Measurements from ENCODE around the gene PXN. TPM values are rescaled to one million over a fixed set of nuclear protein-coding genes. Genes with fewer than 3 reads are reported as not detected.

PXN gene
- total and polyA plus RNA-seq, 2 of the 13 experiments (the other 11 are each of a cell fraction or from before 2014, with no cell fraction given): 13.6 to 14.2 TPM

- TF ChIP-seq GTF3A (CRISPR knock-in tag; conservative IDR thresholded peaks at IDR 0.05) (peak; percentile 33; the same call in 1 of the 2 replicates), TBL1XR1 (IDR thresholded peaks at IDR 0.05; ENCODE audit: borderline replicate concordance, low read length, partially characterized antibody) (no peak), ZBTB20 (CRISPR knock-in tag; IDR thresholded peaks at IDR 0.05; ENCODE audit: borderline replicate concordance, low read depth) (no peak), ATF6 (CRISPR knock-in tag; conservative IDR thresholded peaks at IDR 0.05) (0 out of 2 replicates have a peak, but pooled peaks have one; percentile 46), HCFC1 (IDR thresholded peaks at IDR 0.05; ENCODE audit: low read depth, low read length) (peak; percentile 88), NR2F1 (CRISPR knock-in tag; IDR thresholded peaks at IDR 0.05) (peak in 1 of 2 experiments; percentile 73; a peak in 2 of 4 replicates), ZBTB21 (CRISPR knock-in tag; IDR thresholded peaks at IDR 0.05) (no peak), DMAP1 (CRISPR knock-in tag; IDR thresholded peaks at IDR 0.05) (0 out of 2 replicates have a peak, but pooled peaks have one; percentile 48), FLYWCH1 (CRISPR knock-in tag; IDR thresholded peaks at IDR 0.05) (no peak), ZKSCAN1 (IDR thresholded peaks at IDR 0.05; ENCODE audit: low read length) (peak; percentile 86), ZNF17 (CRISPR knock-in tag; IDR thresholded peaks at IDR 0.05) (no peak), ZNF20 (CRISPR knock-in tag; IDR thresholded peaks at IDR 0.05) (no peak), CCDC6 (CRISPR knock-in tag; IDR thresholded peaks at IDR 0.05) (no peak), SIX4 (CRISPR knock-in tag; IDR thresholded peaks at IDR 0.05) (no peak), KLF12 (CRISPR knock-in tag; IDR thresholded peaks at IDR 0.05; ENCODE audit: borderline replicate concordance) (no peak), NFRKB (IDR thresholded peaks at IDR 0.05) (no peak), AKAP8 (CRISPR knock-in tag; IDR thresholded peaks at IDR 0.05) (no peak), ZNF766 (CRISPR knock-in tag; IDR thresholded peaks at IDR 0.05; ENCODE audit: borderline replicate concordance) (no peak), RXRB (CRISPR knock-in tag; IDR thresholded peaks at IDR 0.05; ENCODE audit: borderline replicate concordance) (peak; percentile 76), ZNF574 (CRISPR knock-in tag; IDR thresholded peaks at IDR 0.05) (peak; percentile 75), IRF2 (CRISPR knock-in tag; IDR thresholded peaks at IDR 0.05) (peak; percentile 67), HIVEP1 (CRISPR knock-in tag; IDR thresholded peaks at IDR 0.05) (0 out of 2 replicates have a peak, but pooled peaks have one; percentile 41), SMARCE1 (IDR thresholded peaks at IDR 0.05; ENCODE audit: borderline replicate concordance) (no peak), ZFP1 (CRISPR knock-in tag; IDR thresholded peaks at IDR 0.05) (no peak), ZNF839 (CRISPR knock-in tag; IDR thresholded peaks at IDR 0.05; ENCODE audit: borderline replicate concordance) (no peak), ZGPAT (CRISPR knock-in tag; IDR thresholded peaks at IDR 0.05) (peak; percentile 44; the same call in 1 of the 2 replicates)
Observed at GRCh38 chr12:120301962-120302815, 36.7 kb upstream of the PXN start, which contains the start of gene SIRT4 (continued).

Measured in HepG2 (cell line).